Measurements from ENCODE around the gene RARA. TPM values are rescaled to one million over a fixed set of nuclear protein-coding genes. Genes with fewer than 3 reads are reported as not detected.
A peak's percentile ranks its signal among the peaks of the same experiment; 100 is the strongest.

The RARA gene
- total RNA-seq, 2 donors from 2014 or later = 28.5 to 51.7 TPM

GRCh38 chr17:40307001-40307730 lies 1.8 kb upstream of the RARA start:
- peak overlapping the region; percentile 59 to 96 for H3K27ac ChIP-seq

GRCh38 chr17:40307740-40308239 lies 1.2 kb upstream of the RARA start:
- Histone ChIP-seq H3K9me3 (no peaks in the 10 kb centered on the region), H3K4me1 (peaks cover 9 to 85% of the 10 kb centered on the region in 2 donors), H3K36me3 (no peaks in the 10 kb centered on the region), H3K4me3 (no peak overlapping the region), H3K27ac (peak overlapping the region; percentile 59 to 96), H3K27me3 (no peaks in the 10 kb centered on the region)
- TF ChIP-seq CTCF (IDR thresholded peaks at IDR 0.05) = no peak
- no peak for DNase-seq (ENCODE audit: low spot score)

More at GRCh38 chr17:40307001-40307730, 1.8 kb upstream of the RARA start:
- no peak for TF ChIP-seq CTCF (IDR thresholded peaks at IDR 0.05)
- DNase-seq (ENCODE audit: low spot score) = no peak
- Histone ChIP-seq H3K4me3 (no peak overlapping the region), H3K27me3 (no peaks in the 10 kb centered on the region), H3K9me3 (no peaks in the 10 kb centered on the region), H3K36me3 (no peaks in the 10 kb centered on the region), H3K4me1 (peaks cover 9 to 82% of the 10 kb centered on the region in 2 donors)

- H3K27ac ChIP-seq = peak overlapping the region; percentile 96 to 98
- no peaks in the 10 kb centered on the region for H3K27me3 ChIP-seq
- no peak overlapping the region for H3K4me3 ChIP-seq
- H3K4me1 ChIP-seq = peaks cover 9 to 88% of the 10 kb centered on the region in 2 donors
- no peak for DNase-seq (ENCODE audit: low spot score)
- no peaks in the 10 kb centered on the region for H3K36me3 ChIP-seq
- no peaks in the 10 kb centered on the region for H3K9me3 ChIP-seq
- TF ChIP-seq CTCF (IDR thresholded peaks at IDR 0.05) = no peak
Observed at GRCh38 chr17:40309949-40310510, 1.1 kb downstream of the RARA start.

GRCh38 chr17:40310882-40311391 lies 2.0 kb downstream of the RARA start:
- no peak for TF ChIP-seq CTCF (IDR thresholded peaks at IDR 0.05)
- no peaks in the 10 kb centered on the region for H3K27me3 ChIP-seq
- no peaks in the 10 kb centered on the region for H3K36me3 ChIP-seq
- H3K9me3 ChIP-seq = no peaks in the 10 kb centered on the region
- H3K27ac ChIP-seq = peak overlapping the region; percentile 96 to 98
- no peak for DNase-seq (ENCODE audit: low spot score)
- no peak overlapping the region for H3K4me3 ChIP-seq
- H3K4me1 ChIP-seq = peaks cover 9 to 97% of the 10 kb centered on the region in 2 donors

GRCh38 chr17:40311575-40311974 lies 2.6 kb downstream of the RARA start:
- Histone ChIP-seq H3K4me1 (peaks cover 9 to 100% of the 10 kb centered on the region in 2 donors), H3K4me3 (no peak overlapping the region), H3K27ac (peak overlapping the region; percentile 96 to 98), H3K36me3 (no peaks in the 10 kb centered on the region), H3K9me3 (no peaks in the 10 kb centered on the region), H3K27me3 (no peaks in the 10 kb centered on the region)
- no peak for TF ChIP-seq CTCF (IDR thresholded peaks at IDR 0.05)
- DNase-seq (ENCODE audit: low spot score) = no peak
